A549 (cell line): ENCODE data around the gene SPOP.

Experiments
- CHD2 ChIP-seq: fragments of 150-350 bp; IDR thresholded peaks from 2 replicates; pipeline ENCODE4 v1.6.1; 2014; ENCODE audit warnings: low read length; ENCODE audit not compliant: partially characterized antibody
- HEYL ChIP-seq: fragments of 250-450 bp; sonication (Bioruptor Pico); IDR thresholded peaks from 2 replicates; pipeline ENCODE4 v1.8.0; 2021; ENCODE audit warnings: mild to moderate bottlenecking, moderate library complexity
- RCOR1 ChIP-seq: fragments of 150-350 bp; IDR thresholded peaks from 2 replicates; pipeline ENCODE4 v1.6.1; 2014; ENCODE audit warnings: antibody characterized with exemption, low read length, low read depth

- TF ChIP-seq RCOR1 (no peak), HEYL (no peak), CHD2 (no peak)
Measured at GRCh38 chr17:49723423-49723822, 45.5 kb upstream of the SPOP start.
